Mucosa of descending colon (tissue), 3 donors: Measurements from ENCODE around the gene RAPH1. TPM values are rescaled to one million over a fixed set of nuclear protein-coding genes. Genes with fewer than 3 reads are reported as not detected.
A peak's percentile ranks its signal among the peaks of the same experiment; 100 is the strongest.

ENCODE experiments used
- ATAC-seq: fragments of 200-7000 bp; cut with Tn5 transposase; one replicate; pipeline ENCODE4 v1.9.1; 2020; ENCODE audit warnings: mild to moderate bottlenecking, moderate library complexity
- DNase-seq, 3 donors: peaks; one replicate each; pipeline ENCODE4 v3.0.0-alpha.2; 2020
- H3K36me3 ChIP-seq: fragments of 200-600 bp; one replicate; pipeline ENCODE4 v1.8.0; 2021; ENCODE audit warnings: low read depth, mild to moderate bottlenecking
- H3K4me1 ChIP-seq: fragments of 200-600 bp; one replicate; pipeline ENCODE4 v1.8.0; 2021; ENCODE audit warnings: low read depth, mild to moderate bottlenecking
- H3K4me3 ChIP-seq: fragments of 200-600 bp; one replicate; pipeline ENCODE4 v1.8.0; 2021; ENCODE audit warnings: mild to moderate bottlenecking
- H3K9me3 ChIP-seq: fragments of 200-600 bp; one replicate; pipeline ENCODE4 v1.8.0; 2021; ENCODE audit warnings: mild to moderate bottlenecking
- CTCF ChIP-seq: fragments of 200-600 bp; IDR thresholded peaks from one replicate; pipeline ENCODE4 v1.8.0; 2022; ENCODE audit warnings: antibody characterized with exemption, mild to moderate bottlenecking
- intact Hi-C, 2 donors: fragments of 100-400 bp; cut with DNase I in 1 of 2; cut with micrococcal nuclease in 1 of 2; formaldehyde crosslinking; loops; one replicate each; pipeline versions ENCODE4 v1.11.0 to v1.11.1; 2022; cut with DNase I, micrococcal nuclease
- total RNA-seq, 3 donors: library from RNA; stranded (reverse); fragmentation: NEBNext Ultra II Directional in 2 of 3; extraction: Animal tissue kit (Norgen Biotek cat#: 25700) in 2 of 3; gene quantifications; one replicate each; pipeline versions ENCODE4 v1.2.1 to v1.2.4, GENCODE V29; 2021 to 2023
- donor health status: DM: no; HTN: no; CAD: no; lungs with moderate emphysema.
- donor health status: DM: no; HTN: no; CAD: no.
- donor health status: DM: no; HTN: yes; CAD: no.

Gene RAPH1
- total RNA-seq, 3 donors from 2014 or later: 48.4 to 60.2 (median 50.4) TPM

DNA sequence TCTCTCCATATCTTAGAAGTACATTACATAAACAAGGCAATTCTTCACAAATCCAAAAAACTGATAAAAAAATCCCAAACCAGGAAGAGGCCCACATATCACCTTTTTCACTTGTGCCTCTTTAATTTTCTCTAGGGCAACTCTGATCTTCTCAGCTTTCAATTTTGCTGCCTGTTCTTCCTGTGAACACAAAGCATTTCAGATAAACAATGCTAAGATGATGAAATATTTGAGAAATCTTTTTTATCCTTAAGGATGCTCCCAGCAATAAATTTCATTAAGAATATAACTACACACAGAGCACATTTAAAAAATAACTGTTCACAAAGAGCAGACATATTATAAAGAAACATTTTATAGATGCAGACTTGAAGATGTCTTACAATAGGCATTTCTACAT lies 73.4 kb downstream of the RAPH1 start:
- Histone ChIP-seq H3K4me1 (no peaks in the 10 kb centered on the region), H3K9me3 (no peaks in the 10 kb centered on the region), H3K4me3 (no peak overlapping the region), H3K36me3 (no peaks in the 10 kb centered on the region)
- intact Hi-C loops: no loop called here
- no peak for ATAC-seq
- TF ChIP-seq CTCF: no peak
- no peak for DNase-seq

GRCh38 chr2:203455209-203455608 lies 79.9 kb downstream of the RAPH1 start:
- intact Hi-C loops: no loop called here
- H3K4me1 ChIP-seq: no peaks in the 10 kb centered on the region
- no peak for DNase-seq
- H3K9me3 ChIP-seq: no peaks in the 10 kb centered on the region
- peak; percentile 75 for ATAC-seq
- no peaks in the 10 kb centered on the region for H3K36me3 ChIP-seq
- H3K4me3 ChIP-seq: no peak overlapping the region
- no peak for TF ChIP-seq CTCF

GRCh38 chr2:203453858-203454451 lies 81.1 kb downstream of the RAPH1 start:
- H3K9me3 ChIP-seq: no peaks in the 10 kb centered on the region
- DNase-seq (peak in 1 of 3 donors; percentile 51), ATAC-seq (peak; percentile 71)
- intact Hi-C loops: no loop called here
- no peaks in the 10 kb centered on the region for H3K36me3 ChIP-seq
- TF ChIP-seq CTCF: peak; percentile 30
- H3K4me3 ChIP-seq: no peak overlapping the region
- H3K4me1 ChIP-seq: no peaks in the 10 kb centered on the region

DNA sequence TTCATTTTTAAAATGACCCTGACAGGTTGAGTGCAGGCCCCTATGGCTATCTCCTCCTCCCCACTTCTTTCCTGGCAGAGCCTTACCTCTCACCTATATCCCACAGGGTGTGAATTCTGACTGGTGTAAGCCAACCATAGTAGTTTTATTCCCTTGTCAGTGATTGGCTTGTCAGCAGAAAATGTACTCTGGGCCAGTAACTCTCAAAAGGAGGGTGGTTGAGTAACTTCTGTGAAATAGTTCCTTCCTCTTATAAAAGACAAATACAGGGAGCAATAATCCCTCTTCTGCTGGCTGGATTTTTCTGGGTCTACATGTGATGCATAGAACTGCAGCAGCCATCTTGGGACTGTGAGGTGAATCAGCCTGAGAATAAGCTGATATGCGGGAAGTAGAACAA lies 83.4 kb downstream of the RAPH1 start:
- ATAC-seq: peak; percentile 65

GRCh38 chr2:203451011-203451410 lies 84.1 kb downstream of the RAPH1 start:
- H3K36me3 ChIP-seq: no peaks in the 10 kb centered on the region
- DNase-seq (no peak), ATAC-seq (no peak)
- no peak for TF ChIP-seq CTCF
- H3K4me3 ChIP-seq: no peak overlapping the region
- no peaks in the 10 kb centered on the region for H3K9me3 ChIP-seq
- intact Hi-C loops: no loop called here
- no peaks in the 10 kb centered on the region for H3K4me1 ChIP-seq

More for the DNA sequence above, 83.4 kb downstream of the RAPH1 start:
- Histone ChIP-seq H3K36me3 (no peaks in the 10 kb centered on the region), H3K4me1 (no peaks in the 10 kb centered on the region), H3K9me3 (no peaks in the 10 kb centered on the region), H3K4me3 (no peak overlapping the region)
- TF ChIP-seq CTCF: no peak
- no peak for DNase-seq
- intact Hi-C loops: no loop called here

DNA sequence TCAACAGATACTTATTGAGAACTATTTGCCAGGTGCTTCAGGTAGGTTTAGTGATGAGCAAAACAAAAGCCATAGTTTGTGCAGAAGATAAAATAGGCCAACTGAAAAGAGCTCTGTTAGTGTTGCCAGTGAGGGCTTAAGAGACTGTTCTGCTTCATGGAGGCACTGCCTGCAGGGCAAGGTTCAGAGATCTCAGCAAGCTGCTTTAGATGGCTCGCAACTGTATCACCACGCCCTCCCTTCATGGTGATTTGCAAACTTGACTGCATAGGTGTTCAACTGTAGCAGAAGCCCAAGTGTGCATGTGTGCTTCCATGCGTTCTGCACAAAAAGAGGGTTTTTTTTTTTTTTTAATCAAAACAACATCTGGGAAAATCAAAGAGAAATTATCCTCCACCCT lies 84.5 kb downstream of the RAPH1 start:
- peak; percentile 82 for ATAC-seq
- H3K4me3 ChIP-seq: no peak overlapping the region
- intact Hi-C loops: no loop called here

More for the DNA sequence above, 84.5 kb downstream of the RAPH1 start:
- DNase-seq: peak in 1 of 3 donors; percentile 58
- Histone ChIP-seq H3K4me1 (no peaks in the 10 kb centered on the region), H3K9me3 (no peaks in the 10 kb centered on the region), H3K36me3 (no peaks in the 10 kb centered on the region)
- no peak for TF ChIP-seq CTCF
